Measurements from ENCODE around the gene ZNRD2. TPM values are rescaled to one million over a fixed set of nuclear protein-coding genes. Genes with fewer than 3 reads are reported as not detected.

The ZNRD2 gene
- total RNA-seq, 1 experiment from 2014 or later: 77.3 TPM

DNA sequence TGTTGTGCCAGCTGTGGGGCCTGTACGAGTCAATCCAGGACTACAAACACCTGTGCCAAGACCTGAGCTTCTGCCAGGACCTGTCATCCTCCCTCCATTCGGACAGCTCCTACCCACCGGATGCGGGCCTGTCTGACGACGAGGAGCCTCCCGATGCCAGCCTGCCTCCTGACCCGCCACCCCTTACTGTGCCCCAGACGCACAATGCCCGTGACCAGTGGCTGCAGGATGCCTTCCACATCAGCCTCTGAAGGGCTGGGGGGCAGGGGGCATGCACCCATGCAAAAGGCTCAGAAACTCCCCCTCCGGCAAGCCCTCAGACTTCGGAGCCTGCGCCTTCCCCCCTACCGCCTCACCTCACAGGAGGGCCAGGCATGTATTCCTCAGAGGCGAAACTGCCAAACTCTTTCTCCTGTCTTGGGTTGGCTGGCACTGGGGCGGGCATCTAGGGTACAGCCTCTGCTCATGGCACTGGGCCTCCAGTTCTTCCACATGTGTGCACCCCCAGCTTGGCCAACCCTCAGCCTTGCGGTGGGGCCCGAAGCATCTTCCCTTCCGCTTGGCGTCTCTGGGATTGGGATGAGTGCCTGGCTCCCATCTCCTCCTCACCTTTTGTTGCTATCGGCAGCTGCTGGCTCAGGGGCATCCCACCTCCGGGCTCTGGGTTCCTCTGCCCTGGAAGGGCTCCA, 3.3 kb downstream of the ZNRD2 start:
- DNase-seq (ENCODE audit: low read depth): peak; percentile 24

DNA sequence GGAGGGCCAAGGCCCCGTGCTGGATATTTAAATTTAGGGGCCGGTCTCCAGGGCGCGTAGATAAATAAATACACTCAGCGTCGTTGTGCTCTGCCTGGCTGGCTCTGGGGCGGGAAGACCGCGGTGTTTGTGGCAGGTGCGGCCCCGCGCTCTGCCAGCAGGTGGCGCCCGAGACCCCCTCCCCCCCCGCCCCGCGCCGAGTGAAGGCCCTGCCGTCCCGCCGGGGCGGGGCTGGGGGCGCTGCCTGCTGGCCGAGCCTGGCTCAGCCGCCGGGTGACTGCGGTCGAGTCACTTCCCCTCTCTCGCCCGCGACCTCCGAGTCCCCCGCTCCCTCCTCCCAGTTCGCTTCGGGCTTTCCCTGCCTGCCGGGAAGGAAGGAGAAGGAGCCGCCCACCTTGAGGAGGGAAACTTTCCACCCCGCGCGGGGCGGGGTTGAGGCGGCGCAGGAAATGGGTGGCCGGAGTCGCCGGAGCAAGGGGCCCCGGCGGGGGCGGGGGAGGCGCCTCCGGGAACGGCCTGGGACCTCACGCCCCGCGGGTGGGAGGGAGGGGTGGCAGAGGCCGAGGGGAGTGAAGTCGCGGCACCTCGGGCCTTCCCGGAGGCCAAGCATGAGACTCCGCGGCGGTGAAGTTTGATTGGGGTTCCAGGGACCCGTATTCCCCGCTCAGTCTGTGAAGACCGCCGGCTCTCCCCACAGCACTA, 4.0 kb downstream of the ZNRD2 start:
- peak; percentile 97 for DNase-seq (ENCODE audit: low read depth)

DNA sequence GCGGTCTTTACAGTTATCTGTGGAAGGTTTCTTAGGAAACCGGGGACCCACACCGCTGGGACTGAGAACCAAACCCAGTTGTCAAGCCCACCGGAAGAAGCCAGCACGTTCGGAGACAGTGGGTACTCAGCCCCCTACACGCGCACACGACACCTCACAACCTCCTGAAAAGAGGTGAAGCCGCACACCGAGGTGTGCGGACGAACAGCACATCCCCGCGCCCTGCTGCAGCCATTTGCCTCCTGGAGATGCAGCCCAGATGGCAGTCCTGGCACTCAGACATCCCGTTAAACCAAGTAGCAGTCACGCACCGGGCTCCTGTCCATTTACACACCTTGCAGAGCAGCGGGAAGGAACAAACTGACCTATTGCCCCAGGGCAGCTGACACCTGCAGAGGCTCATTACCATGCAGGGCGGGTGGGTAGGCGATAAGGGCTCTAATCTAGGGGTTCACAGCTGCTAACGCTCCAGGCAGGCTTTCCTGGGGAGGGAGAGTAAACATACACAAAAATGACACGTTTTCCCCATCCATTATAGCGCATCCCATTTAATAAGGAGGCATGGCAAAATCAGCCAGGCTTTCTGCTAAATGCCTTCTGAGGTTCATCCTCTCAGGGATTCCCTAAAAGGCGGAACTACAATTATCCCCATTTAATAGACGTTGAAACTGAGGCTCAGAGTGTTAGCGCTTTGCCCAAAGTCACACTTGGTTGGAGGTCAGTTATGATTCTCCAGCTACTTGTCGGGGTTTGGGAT, 4.7 kb downstream of the ZNRD2 start:
- peak; percentile 56 for DNase-seq (ENCODE audit: low read depth)

DNA sequence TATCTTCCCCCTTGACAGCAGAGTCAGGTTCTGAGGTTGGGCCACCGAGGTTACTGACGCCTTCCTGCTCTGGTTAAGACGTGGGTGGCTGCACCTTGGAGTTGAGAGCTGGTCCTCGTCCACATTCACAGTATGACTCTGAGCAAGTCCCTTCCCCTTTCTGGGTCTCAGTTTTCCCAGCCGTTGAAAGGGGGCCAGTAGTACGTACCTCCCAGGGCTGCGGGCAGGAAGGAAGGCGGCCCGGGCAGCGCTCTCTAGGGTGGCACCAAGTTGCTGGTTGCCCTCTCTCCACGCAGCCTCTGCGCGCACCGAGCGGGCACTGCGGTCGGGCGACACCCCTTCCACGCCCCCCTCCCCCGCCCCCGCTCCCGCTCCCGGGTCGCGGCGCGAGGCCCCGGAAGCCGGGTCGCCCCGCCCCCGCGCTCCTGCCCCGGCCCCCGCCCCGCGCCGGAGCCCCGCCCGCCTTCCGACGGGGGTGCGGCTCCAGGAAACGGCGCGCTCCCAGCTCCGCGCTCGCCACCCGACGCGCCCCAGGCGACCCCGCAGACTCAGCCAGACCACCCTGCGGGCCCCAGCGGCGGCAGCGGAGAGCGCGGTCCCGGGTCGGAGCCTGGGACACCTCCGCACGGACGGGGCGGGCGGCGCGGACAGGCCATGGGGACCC, 5.4 kb downstream of the ZNRD2 start, which contains the start of gene EHBP1L1:
EHBP1L1 (plus strand) TSS at position 486 of the 664 bp plus-strand sequence. CDS start 250 bp downstream, outside the sequence.
- peak; percentile 75 for DNase-seq (ENCODE audit: low read depth)

DNA sequence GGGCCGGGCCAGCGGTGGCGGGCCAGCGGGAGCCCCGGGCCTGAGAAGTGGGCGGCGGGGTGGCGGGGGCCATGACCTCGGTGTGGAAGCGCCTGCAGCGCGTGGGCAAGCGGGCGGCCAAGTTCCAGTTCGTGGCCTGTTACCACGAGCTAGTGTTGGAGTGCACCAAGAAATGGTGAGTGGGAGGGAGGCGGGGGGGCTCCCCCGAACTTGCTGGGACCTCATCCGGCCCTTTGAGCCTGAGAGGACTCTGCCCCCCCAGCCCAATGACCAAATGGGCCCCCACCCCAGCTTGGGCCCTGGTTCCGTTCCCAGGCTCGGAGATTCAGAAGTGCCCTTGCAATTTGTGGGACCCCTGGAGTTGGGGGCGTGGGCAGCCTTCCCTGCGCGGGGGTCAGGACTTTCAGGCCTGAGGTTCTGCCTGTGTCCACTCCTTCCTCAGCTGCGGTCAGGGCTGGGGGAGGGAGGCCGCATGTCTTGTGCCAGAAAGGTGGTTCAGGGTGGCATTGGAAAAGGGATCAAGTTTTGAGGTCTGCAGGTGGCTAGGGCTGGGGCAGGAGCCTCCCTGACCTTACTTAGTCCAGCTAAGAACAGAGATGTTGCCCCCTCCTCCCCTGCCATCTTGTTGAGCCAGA, 6.1 kb downstream of the ZNRD2 start:
- no peak for DNase-seq (ENCODE audit: low read depth)

DNA sequence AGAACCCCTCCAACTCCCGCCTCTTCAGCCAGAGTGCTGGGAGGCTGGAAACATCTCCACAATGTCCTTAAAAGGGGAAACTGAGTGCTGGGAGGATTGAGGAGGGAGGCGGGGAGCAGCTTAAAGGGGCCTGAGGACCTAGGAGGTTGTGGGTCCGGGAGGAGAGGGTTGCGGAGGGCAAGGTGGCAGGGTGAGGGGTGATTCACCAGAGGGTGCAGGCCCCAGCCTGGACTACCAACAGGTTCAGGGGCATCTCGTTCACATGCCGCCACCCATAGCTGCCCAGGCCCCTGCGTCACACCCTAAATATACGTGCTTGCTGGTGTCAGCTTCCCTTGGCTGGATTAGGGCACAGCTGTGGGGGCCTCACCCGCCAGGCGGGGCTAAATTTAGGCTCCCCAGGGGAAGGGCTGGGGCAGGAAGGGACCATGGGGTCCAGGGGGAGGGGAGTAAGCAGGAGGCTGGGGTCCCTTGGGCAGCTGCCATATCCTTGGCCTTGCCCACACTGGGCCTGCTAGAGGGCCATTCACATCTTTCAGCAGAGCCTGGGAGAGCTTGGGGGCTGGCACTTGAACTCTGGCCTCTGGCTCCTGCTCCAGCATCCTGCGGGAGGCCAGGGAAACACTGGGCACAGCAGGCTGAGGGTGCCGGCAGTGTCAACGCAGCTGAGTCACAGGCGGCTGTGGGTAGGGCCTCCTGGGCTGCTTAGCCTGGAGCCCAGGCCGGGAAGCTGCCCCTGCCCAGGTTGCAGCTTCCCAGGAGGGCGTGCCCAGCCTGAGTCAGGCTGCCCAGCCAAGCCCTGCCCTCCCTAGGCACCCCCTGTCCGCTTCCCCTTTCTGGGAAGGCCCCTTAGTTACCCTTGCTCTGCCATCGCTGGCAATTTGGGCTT, 6.8 kb downstream of the ZNRD2 start:
- peak; percentile 95 for DNase-seq (ENCODE audit: low read depth)

DNA sequence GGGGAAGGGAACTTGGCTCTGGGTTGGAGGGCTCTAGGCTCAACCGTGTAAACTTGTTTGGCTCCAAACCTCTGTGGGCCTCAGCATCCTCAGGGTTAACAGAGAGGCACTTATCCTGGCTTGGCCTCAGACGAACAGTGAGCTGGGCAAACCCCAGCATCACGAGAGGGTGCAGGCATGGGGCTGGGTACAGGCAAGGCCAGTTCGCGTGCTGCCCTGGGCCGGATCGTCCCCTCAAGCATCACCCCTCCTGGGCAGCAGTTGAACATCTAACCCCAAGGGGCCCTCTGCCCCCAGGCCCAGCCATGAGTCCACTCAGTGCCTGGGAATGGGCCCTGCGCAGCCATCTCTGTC, 7.5 kb downstream of the ZNRD2 start:
- no peak for DNase-seq (ENCODE audit: low read depth)

DNA sequence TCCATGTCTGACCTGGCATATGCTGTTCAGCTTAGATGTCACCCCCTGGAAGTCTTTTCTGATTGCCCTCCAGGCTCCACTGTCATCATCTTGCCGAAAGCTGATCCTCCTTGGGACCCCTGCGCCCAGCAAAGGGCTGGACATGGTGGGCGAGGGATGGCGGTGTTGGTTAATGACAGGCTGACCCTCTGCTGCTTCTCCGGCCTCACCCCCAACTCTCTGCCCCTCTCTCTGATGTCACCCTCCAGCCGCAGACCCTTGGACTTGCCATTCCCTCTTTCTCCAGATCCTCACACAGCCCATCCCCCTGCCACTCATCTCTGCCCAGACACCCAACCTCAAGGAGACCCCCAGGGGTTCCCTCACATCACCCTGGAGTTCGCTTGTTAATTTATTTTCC, 7.9 kb downstream of the ZNRD2 start:
- DNase-seq (ENCODE audit: low read depth): no peak

DNA sequence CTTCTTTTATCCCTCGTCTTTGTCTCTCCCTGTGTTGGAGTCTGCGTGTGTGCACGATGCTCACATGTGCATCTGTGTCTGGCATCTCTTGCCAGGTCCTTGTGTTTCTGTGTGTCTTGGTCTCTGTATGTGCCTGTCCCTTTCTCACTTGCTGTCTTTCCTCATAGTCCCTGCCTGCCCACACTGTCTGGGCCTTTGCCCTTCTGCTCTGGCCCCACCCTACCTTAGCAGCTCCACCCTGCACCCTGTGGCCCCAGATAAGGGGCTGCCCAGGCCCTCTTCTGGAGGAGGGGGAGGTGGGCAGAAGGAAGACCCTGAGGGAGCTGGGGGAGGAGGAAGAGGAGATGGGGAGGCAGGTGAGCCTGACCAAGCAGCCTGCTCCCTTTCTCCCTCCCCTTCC, 8.4 kb downstream of the ZNRD2 start:
- no peak for DNase-seq (ENCODE audit: low read depth)

DNA sequence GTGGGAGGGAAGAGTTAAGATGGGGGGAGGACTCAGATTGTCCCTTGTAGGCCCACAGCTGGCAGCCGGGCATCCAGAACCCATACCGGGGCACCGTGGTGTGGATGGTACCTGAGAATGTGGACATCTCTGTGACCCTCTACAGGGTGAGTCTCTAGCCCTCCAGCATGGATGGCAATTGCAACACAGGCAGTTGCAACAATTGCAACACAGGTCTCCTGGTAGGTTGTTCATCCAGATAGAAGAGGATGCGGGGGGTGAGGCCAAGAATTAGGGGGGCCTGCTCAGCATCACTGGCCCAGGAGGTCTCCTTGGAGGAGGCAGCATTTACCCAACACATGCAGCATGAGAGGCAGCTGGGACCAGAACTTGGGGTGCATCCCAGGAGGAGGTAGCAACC, 9.0 kb downstream of the ZNRD2 start:
- no peak for DNase-seq (ENCODE audit: low read depth)

DNA sequence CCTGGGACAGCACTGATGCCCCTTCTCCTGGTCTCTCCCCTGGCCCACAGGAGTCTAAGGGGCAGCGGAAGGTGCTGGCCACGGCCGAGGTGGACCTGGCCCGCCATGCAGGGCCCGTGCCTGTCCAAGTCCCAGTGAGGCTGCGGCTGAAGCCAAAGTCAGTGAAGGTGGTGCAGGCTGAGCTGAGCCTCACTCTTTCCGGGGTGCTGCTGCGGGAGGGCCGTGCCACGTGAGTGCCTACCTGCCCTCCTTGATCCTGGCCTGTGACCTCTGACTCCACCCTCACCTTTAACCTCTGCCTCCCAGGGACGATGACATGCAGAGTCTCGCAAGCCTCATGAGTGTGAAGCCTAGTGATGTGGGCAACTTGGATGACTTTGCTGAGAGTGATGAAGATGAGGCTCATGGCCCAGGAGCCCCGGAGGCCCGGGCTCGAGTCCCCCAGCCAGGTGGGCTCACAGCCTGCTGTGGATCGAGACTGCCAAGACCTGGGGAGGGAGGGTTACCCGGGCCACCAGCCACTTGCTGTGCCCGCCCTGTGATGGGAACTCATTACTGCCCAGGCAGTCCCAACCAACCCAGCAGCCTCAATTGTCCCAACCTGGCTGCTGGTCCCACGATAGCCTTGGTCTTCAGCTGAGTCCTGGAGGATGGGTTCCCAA, 9.9 kb downstream of the ZNRD2 start:
- DNase-seq (ENCODE audit: low read depth): no peak

DNA sequence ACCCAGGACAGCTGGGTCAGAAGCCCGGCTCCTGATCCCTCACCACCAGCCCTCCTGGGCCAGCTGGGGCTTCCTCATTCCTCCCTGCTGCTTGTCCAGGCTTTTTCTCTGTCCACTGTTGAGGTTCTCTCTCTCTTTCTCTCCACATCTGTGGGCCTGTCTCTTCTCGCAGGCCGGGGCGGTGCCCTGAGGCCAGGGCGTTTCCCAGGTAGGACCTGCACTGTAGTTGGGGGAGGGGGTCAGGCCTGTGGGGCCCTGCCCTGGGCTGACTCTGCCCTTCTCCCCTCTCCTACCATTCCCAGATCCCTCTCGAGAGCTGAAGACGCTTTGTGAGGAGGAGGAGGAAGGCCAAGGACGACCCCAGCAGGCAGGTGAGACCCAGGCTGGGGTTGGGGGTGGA, 10.5 kb downstream of the ZNRD2 start:
- DNase-seq (ENCODE audit: low read depth): no peak

DNA sequence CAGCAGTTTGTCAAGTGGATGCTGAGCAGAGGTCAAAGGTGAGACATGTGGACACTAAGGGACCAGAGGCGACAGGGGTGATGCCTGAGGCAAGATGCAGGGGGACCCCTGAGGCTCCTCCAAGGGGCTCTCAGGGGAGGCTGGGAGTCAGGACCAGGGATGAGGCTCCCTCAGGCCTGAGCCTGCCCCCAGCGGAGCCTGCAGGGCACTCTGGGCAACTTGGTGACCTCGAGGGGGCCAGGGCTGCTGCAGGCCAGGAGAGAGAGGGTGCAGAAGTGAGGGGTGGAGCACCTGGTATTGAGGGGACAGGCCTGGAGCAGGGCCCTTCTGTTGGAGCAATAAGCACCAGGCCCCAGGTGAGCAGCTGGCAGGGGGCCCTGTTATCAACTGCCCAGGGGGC, 11.7 kb downstream of the ZNRD2 start:
- DNase-seq (ENCODE audit: low read depth): no peak

DNA sequence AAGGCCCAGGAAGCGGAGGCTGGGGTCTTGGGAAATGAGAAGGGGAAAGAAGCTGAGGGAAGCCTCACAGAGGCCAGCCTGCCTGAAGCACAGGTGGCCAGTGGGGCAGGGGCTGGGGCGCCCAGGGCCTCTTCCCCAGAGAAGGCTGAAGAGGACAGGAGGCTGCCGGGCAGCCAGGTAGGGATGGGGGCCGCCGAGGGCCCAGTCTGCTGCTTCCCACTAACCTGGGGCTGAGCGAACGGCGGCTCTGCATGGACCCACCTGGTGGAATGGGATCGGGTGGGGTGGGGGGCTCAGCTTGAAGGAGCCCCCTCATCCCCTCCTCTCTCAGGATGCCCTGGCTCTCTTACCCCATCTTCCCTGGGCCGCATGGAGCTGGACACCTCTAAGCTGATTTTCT, 13.3 kb downstream of the ZNRD2 start:
- no peak for DNase-seq (ENCODE audit: low read depth)

DNA sequence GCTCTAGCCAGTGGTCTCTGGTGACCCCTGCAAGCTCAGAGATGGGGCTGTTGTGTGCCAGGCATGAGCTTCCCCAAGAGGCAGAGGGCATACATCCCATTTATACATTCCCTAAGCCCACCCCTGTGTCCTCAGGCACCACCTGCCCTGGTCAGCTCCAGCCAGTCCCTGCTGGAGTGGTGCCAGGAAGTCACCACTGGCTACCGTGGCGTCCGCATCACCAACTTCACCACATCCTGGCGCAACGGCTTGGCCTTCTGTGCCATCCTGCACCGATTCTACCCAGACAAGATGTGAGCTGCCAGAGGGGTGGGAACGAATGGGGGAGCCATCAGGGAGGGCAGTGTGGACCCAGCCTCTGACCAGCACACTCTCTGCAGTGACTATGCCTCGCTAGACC, 13.8 kb downstream of the ZNRD2 start:
- no peak for DNase-seq (ENCODE audit: low read depth)

DNA sequence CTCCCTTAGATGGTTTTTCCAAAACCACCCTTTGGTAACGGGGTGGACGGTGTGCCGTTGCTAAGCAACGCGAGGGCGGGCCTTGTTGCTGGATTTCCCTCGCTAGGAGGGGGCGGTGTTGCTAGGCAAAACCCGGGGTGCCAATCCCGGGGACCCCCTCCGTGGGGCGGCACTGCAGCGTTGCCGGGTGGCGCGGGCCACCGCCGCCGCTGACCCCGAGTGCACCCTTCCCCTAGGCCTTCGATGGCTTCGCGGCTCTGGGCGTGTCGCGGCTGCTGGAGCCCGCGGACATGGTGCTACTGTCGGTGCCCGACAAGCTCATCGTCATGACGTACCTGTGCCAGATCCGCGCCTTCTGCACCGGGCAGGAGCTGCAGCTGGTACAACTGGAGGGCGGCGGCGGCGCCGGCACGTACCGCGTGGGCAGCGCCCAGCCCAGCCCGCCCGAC, 14.5 kb downstream of the ZNRD2 start:
- no peak for DNase-seq (ENCODE audit: low read depth)

DNA sequence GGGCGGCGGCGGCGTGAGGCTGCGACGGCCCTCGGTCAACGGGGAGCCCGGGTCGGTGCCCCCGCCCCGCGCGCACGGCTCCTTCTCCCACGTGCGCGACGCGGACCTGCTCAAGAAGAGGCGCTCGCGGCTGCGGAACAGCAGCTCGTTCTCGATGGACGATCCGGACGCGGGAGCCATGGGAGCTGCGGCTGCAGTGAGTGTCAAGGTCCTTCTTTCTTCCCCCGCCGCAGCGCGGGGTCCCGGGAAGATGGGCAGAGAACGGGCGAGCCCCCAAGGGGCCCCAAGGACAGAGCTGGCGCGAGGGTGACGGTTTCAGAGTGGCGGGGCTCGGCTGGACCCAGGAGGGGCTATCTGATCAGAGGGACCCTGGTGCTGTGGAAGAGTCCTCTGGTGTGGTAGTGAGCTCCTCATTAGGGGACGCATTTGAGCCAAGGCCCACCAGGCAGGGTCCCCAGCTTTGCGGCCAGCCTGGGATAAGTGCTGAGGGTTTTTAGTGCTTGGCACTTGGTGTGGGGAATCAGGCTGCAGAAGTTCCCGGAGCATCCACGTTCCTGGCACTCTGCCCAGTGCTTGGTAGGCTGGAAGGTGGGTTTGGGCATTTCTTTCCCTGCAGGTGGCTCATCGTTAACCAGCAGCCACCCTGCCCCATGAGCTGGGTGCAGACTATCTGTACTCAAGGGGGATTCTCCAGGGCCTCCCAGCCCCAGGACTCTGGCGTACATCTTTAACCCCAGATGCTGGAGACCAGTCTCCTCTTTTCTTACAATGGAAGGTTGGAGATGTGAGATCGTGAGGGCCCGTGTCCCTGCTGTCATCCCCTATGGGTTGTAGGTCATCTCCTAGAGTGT, 15.3 kb downstream of the ZNRD2 start:
- DNase-seq (ENCODE audit: low read depth): no peak

DNA sequence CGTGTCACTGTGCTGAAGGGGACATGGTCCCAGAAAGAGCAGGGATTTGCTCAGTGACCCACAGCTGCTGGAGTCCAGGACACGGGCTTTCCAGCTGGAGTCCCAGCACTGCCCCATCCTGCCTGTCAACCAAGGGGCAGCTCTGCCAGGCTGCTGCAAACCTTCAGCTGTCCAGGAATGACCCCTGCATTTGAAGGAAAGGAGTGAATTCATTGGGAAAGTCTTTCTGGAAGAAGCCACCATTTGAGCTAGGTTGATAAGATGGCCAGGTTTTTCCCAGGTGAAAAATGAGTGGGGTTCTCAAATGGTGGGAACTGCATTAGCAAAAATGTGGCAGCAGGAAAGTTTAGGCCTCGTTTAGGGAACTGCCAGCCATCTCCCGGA, 16.0 kb downstream of the ZNRD2 start:
- DNase-seq (ENCODE audit: low read depth): no peak

DNA sequence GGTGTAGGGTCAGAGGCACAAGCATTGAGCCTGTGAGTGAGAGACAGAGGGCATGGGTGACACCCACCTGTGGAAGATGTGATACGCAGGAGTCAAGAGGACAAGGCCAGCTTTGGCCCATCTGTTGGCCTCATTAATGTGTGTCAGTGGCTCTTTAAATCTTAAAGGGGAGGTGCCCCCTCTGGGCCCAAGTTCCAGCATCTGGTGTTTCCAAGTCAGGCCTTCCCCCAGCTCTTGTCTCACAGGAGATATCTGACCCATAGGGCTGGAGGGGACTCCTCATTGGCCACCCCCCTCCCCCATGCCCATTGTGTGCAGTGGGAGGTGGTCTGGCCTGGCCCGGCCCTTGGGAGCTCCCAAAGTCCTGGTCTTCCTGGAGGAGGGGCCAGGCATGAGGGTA, 16.4 kb downstream of the ZNRD2 start:
- DNase-seq (ENCODE audit: low read depth): peak; percentile 3
